IPS-18a (cell line): ENCODE data around the gene EEF1AKMT2.

Source experiments
- H3K27ac ChIP-seq: one replicate; pipeline ENCODE4 v1.5.1; 2013; ENCODE audit warnings: low read length
- H3K27me3 ChIP-seq: one replicate; pipeline ENCODE4 v1.6.1; 2013; ENCODE audit warnings: mild to moderate bottlenecking, low read length; ENCODE audit not compliant: control insufficient read depth, insufficient read depth
- H3K36me3 ChIP-seq: one replicate; pipeline ENCODE4 v1.6.1; 2013; ENCODE audit warnings: low read depth, low read length; ENCODE audit not compliant: control insufficient read depth
- H3K4me1 ChIP-seq: one replicate; pipeline ENCODE4 v1.6.1; 2013; ENCODE audit warnings: low read depth, low read length; ENCODE audit not compliant: control insufficient read depth
- H3K4me3 ChIP-seq: one replicate; pipeline ENCODE4 v1.5.1; 2013; ENCODE audit warnings: low read length
- H3K9ac ChIP-seq: one replicate; pipeline ENCODE4 v1.6.1; 2013; ENCODE audit warnings: mild to moderate bottlenecking, low read length, moderate library complexity
- H3K9me3 ChIP-seq: one replicate; pipeline ENCODE4 v1.6.1; 2013; ENCODE audit warnings: low read depth, low read length; ENCODE audit not compliant: control insufficient read depth

The EEF1AKMT2 gene

GRCh38 chr10:124742413-124743190, 49.1 kb downstream of the EEF1AKMT2 start:
- Histone ChIP-seq H3K4me3 (peak overlapping the region; percentile 58), H3K36me3 (no peaks in the 10 kb centered on the region), H3K4me1 (peaks cover 54% of the 10 kb centered on the region), H3K9ac (peak overlapping the region; percentile 55), H3K9me3 (no peaks in the 10 kb centered on the region), H3K27me3 (peaks cover 60% of the 10 kb centered on the region), H3K27ac (no peak overlapping the region)

- no peaks in the 10 kb centered on the region for H3K9me3 ChIP-seq
- H3K9ac ChIP-seq = no peak overlapping the region
- no peaks in the 10 kb centered on the region for H3K36me3 ChIP-seq
- peaks cover 60% of the 10 kb centered on the region for H3K27me3 ChIP-seq
- H3K4me3 ChIP-seq = peak overlapping the region; percentile 58
- H3K27ac ChIP-seq = no peak overlapping the region
- peaks cover 61% of the 10 kb centered on the region for H3K4me1 ChIP-seq
These were observed 49.7 kb downstream of the EEF1AKMT2 start for GRCh38 chr10:124741922-124742412.

GRCh38 chr10:124741281-124741921, 50.3 kb downstream of the EEF1AKMT2 start:
- Histone ChIP-seq H3K9ac (no peak overlapping the region), H3K9me3 (no peaks in the 10 kb centered on the region), H3K27ac (no peak overlapping the region), H3K27me3 (peaks cover 60% of the 10 kb centered on the region), H3K36me3 (no peaks in the 10 kb centered on the region), H3K4me1 (peaks cover 65% of the 10 kb centered on the region), H3K4me3 (no peak overlapping the region)

GRCh38 chr10:124740369-124741280, 51.1 kb downstream of the EEF1AKMT2 start:
- H3K4me1 ChIP-seq = peaks cover 65% of the 10 kb centered on the region
- peaks cover 60% of the 10 kb centered on the region for H3K27me3 ChIP-seq
- H3K9ac ChIP-seq = no peak overlapping the region
- H3K4me3 ChIP-seq = peak overlapping the region; percentile 36
- no peaks in the 10 kb centered on the region for H3K9me3 ChIP-seq
- no peaks in the 10 kb centered on the region for H3K36me3 ChIP-seq
- H3K27ac ChIP-seq = no peak overlapping the region

GRCh38 chr10:124739986-124740368, 51.7 kb downstream of the EEF1AKMT2 start:
- no peak overlapping the region for H3K27ac ChIP-seq
- H3K27me3 ChIP-seq = peaks cover 56% of the 10 kb centered on the region
- H3K9ac ChIP-seq = no peak overlapping the region
- H3K36me3 ChIP-seq = no peaks in the 10 kb centered on the region
- H3K9me3 ChIP-seq = no peaks in the 10 kb centered on the region
- H3K4me1 ChIP-seq = peaks cover 61% of the 10 kb centered on the region
- H3K4me3 ChIP-seq = peak overlapping the region; percentile 36

GRCh38 chr10:124739119-124739921, 52.4 kb downstream of the EEF1AKMT2 start:
- no peak overlapping the region for H3K27ac ChIP-seq
- peaks cover 54% of the 10 kb centered on the region for H3K27me3 ChIP-seq
- peaks cover 57% of the 10 kb centered on the region for H3K4me1 ChIP-seq
- H3K9me3 ChIP-seq = no peaks in the 10 kb centered on the region
- no peaks in the 10 kb centered on the region for H3K36me3 ChIP-seq
- no peak overlapping the region for H3K9ac ChIP-seq
- H3K4me3 ChIP-seq = peak overlapping the region; percentile 36

- Histone ChIP-seq H3K36me3 (no peaks in the 10 kb centered on the region), H3K9me3 (no peaks in the 10 kb centered on the region), H3K4me1 (peaks cover 57% of the 10 kb centered on the region), H3K9ac (no peak overlapping the region), H3K27me3 (peaks cover 52% of the 10 kb centered on the region), H3K4me3 (no peak overlapping the region), H3K27ac (no peak overlapping the region)
These were observed 53.2 kb downstream of the EEF1AKMT2 start for GRCh38 chr10:124738441-124738840.

GRCh38 chr10:124737708-124738107, 54.0 kb downstream of the EEF1AKMT2 start:
- Histone ChIP-seq H3K27me3 (peaks cover 44% of the 10 kb centered on the region), H3K9me3 (no peaks in the 10 kb centered on the region), H3K4me3 (no peak overlapping the region), H3K9ac (no peak overlapping the region), H3K27ac (no peak overlapping the region), H3K36me3 (no peaks in the 10 kb centered on the region), H3K4me1 (peaks cover 57% of the 10 kb centered on the region)

- no peak overlapping the region for H3K27ac ChIP-seq
- H3K27me3 ChIP-seq = peaks cover 39% of the 10 kb centered on the region
- peaks cover 55% of the 10 kb centered on the region for H3K4me1 ChIP-seq
- no peak overlapping the region for H3K9ac ChIP-seq
- no peaks in the 10 kb centered on the region for H3K36me3 ChIP-seq
- no peak overlapping the region for H3K4me3 ChIP-seq
- no peaks in the 10 kb centered on the region for H3K9me3 ChIP-seq
These were observed 54.5 kb downstream of the EEF1AKMT2 start for GRCh38 chr10:124737221-124737620.

GRCh38 chr10:124736491-124737136, 55.1 kb downstream of the EEF1AKMT2 start:
- peaks cover 49% of the 10 kb centered on the region for H3K4me1 ChIP-seq
- peaks cover 33% of the 10 kb centered on the region for H3K27me3 ChIP-seq
- no peak overlapping the region for H3K27ac ChIP-seq
- no peak overlapping the region for H3K9ac ChIP-seq
- H3K36me3 ChIP-seq = no peaks in the 10 kb centered on the region
- no peak overlapping the region for H3K4me3 ChIP-seq
- no peaks in the 10 kb centered on the region for H3K9me3 ChIP-seq
